HEK293 (cell line): ENCODE data around the gene ARL8B.
"Not testable (repeated sequence)": the region's sequence is repeated elsewhere in the genome, so short reads cannot be mapped to it uniquely, and the experiment has no call there.

Experiments
- CTCF ChIA-PET: fragments of 350-600 bp; formaldehyde crosslinking; extraction: SDS; loops from one replicate; lab custom pipeline; 2021; ENCODE audit warnings: antibody characterized with exemption; lab: Yijun Ruan, JAX
- POLR2A ChIA-PET: fragments of 300-600 bp; formaldehyde crosslinking; extraction: SDS; loops from one replicate; lab custom pipeline; 2020; ENCODE audit warnings: antibody characterized with exemption, inconsistent platforms; lab: Yijun Ruan, JAX
- H3K27ac ChIP-seq: fragments of 200-500 bp; sonication (Bioruptor generic); 2 replicates; pipeline ENCODE4 v1.5.1; 2014; ENCODE audit warnings: low read depth, low read length, control low read depth, inconsistent platforms; ENCODE audit errors: extremely low read depth
- H3K36me3 ChIP-seq, 2 experiments: fragments of 200-500 bp in 1 of 2; sonication (Bioruptor generic) in 1 of 2; 1 replicate in 1 of 2; 2 replicates in 1 of 2; pipeline ENCODE4 v1.5.1; 2014 to 2017; ENCODE audit warnings: inconsistent platforms in 2 of 2, low read length in 2 of 2; ENCODE audit not compliant: control insufficient read depth in 2 of 2, insufficient read depth in 1 of 2
- H3K4me1 ChIP-seq: fragments of 200-500 bp; sonication (Bioruptor generic); 2 replicates; pipeline ENCODE4 v1.5.1; 2014; ENCODE audit warnings: mild to moderate bottlenecking, low read length, inconsistent platforms; ENCODE audit not compliant: control insufficient read depth, insufficient read depth
- H3K4me3 ChIP-seq: 2 replicates; pipeline ENCODE4 v1.5.1; 2011; ENCODE audit warnings: low read depth, mild to moderate bottlenecking, control low read depth, low read length, moderate library complexity
- H3K9me3 ChIP-seq: fragments of 200-500 bp; sonication (Bioruptor generic); 2 replicates; pipeline ENCODE4 v1.5.1; 2014; ENCODE audit warnings: low read depth, low read length, inconsistent platforms; ENCODE audit not compliant: control insufficient read depth, insufficient read depth
- HOXC10 ChIP-seq: sonication (generic); formaldehyde crosslinking; IDR thresholded peaks from 2 replicates; pipeline ENCODE4 v1.8.1; 2023; ENCODE audit warnings: mild to moderate bottlenecking, missing genetic modification reagents
- KLF8 ChIP-seq: fragments of 450-650 bp; formaldehyde crosslinking; IDR thresholded peaks from 2 replicates; pipeline ENCODE4 v1.5.1; 2016; ENCODE audit warnings: missing biosample characterization, missing genetic modification characterization
- KLF9 ChIP-seq: fragments of 450-650 bp; formaldehyde crosslinking; IDR thresholded peaks from 2 replicates; pipeline ENCODE4 v1.5.1; 2016; ENCODE audit warnings: missing biosample characterization, missing genetic modification characterization, low read depth
- RBAK ChIP-seq: fragments of 450-650 bp; formaldehyde crosslinking; IDR thresholded peaks from 2 replicates; pipeline ENCODE4 v1.5.1; 2016; ENCODE audit warnings: missing biosample characterization, missing genetic modification characterization
- SP3 ChIP-seq: fragments of 450-650 bp; formaldehyde crosslinking; IDR thresholded peaks from 2 replicates; pipeline ENCODE4 v1.5.1; 2016; ENCODE audit warnings: missing biosample characterization, missing genetic modification characterization
- ZBTB20 ChIP-seq: fragments of 450-650 bp; formaldehyde crosslinking; IDR thresholded peaks from 2 replicates; pipeline ENCODE4 v1.5.1; 2016; ENCODE audit warnings: missing biosample characterization, missing genetic modification characterization
- ZEB2 ChIP-seq: fragments of 450-650 bp; formaldehyde crosslinking; IDR thresholded peaks from 2 replicates; pipeline ENCODE4 v1.5.1; 2016; ENCODE audit warnings: missing biosample characterization, missing genetic modification characterization
- ZFP3 ChIP-seq: fragments of 450-650 bp; formaldehyde crosslinking; IDR thresholded peaks from 2 replicates; pipeline ENCODE4 v1.5.1; 2016; ENCODE audit warnings: low read depth, missing biosample characterization, missing genetic modification characterization
- ZNF211 ChIP-seq: fragments of 450-650 bp; formaldehyde crosslinking; IDR thresholded peaks from 2 replicates; pipeline ENCODE4 v1.5.1; 2016; ENCODE audit warnings: low read depth, missing biosample characterization, missing genetic modification characterization
- ZNF274 ChIP-seq, 2 experiments: fragments of 200-500 bp in 1 of 2; fragments of 450-650 bp in 1 of 2; sonication (Bioruptor generic) in 1 of 2; formaldehyde crosslinking in 1 of 2; IDR thresholded peaks; 2 replicates each; pipeline versions ENCODE4 v1.5.1 to v1.6.1; 2014 to 2016; ENCODE audit warnings: borderline replicate concordance in 1 of 2, inconsistent platforms in 1 of 2, low read length in 1 of 2, missing biosample characterization in 1 of 2, missing genetic modification characterization in 1 of 2
- ZNF37A ChIP-seq: fragments of 450-650 bp; IDR thresholded peaks from 2 replicates; pipeline ENCODE4 v1.5.1; 2018; ENCODE audit warnings: missing biosample characterization, missing genetic modification characterization
- ZNF48 ChIP-seq: fragments of 450-650 bp; formaldehyde crosslinking; IDR thresholded peaks from 2 replicates; pipeline ENCODE4 v1.5.1; 2016; ENCODE audit warnings: missing biosample characterization, missing genetic modification characterization
- ZNF501 ChIP-seq: fragments of 450-650 bp; formaldehyde crosslinking; IDR thresholded peaks from 2 replicates; pipeline ENCODE4 v1.5.1; 2016; ENCODE audit warnings: missing biosample characterization, missing genetic modification characterization
- ZNF510 ChIP-seq: fragments of 450-650 bp; formaldehyde crosslinking; IDR thresholded peaks from 2 replicates; pipeline ENCODE4 v1.5.1; 2018; ENCODE audit warnings: mild to moderate bottlenecking, missing genetic modification characterization, missing biosample characterization; ENCODE audit not compliant: insufficient replicate concordance
- TF ChIP-seq, protein P1 (sequence below): fragments of 450-650 bp; formaldehyde crosslinking; IDR thresholded peaks from 2 replicates; pipeline ENCODE4 v1.5.1; 2016; ENCODE audit warnings: missing biosample characterization, missing genetic modification characterization
- TF ChIP-seq, protein P2 (sequence below): fragments of 450-650 bp; formaldehyde crosslinking; IDR thresholded peaks from 2 replicates; pipeline ENCODE4 v1.5.1; 2017; ENCODE audit warnings: missing biosample characterization, missing genetic modification characterization
- TF ChIP-seq, protein P3 (sequence below): fragments of 450-650 bp; formaldehyde crosslinking; IDR thresholded peaks from 2 replicates; pipeline ENCODE4 v1.5.1; 2017; ENCODE audit warnings: missing biosample characterization, missing genetic modification characterization

Gene ARL8B

DNA sequence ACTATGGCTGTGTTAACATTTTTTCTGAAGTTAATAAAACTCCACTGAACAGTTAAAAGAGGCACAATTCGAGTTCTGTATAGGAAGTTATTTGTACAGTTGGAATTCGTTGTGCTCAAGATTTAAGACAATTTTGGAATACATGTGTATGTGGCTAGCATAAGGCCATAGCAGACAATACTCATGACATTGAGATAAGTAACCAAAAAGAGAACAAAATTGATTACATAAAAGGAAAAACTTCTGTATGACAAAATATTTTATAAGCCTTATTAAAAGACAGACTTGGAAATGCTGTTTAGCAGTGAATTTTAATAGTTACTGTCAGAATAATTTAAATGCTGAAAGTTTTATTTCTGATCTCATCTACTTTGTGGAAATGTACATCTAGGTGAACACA lies 47.7 kb downstream of the ARL8B start:
- Histone ChIP-seq H3K36me3 (peaks cover 11 to 38% of the 10 kb centered on the region in 2 experiments), H3K9me3 (no peaks in the 10 kb centered on the region), H3K4me1 (peaks cover 11% of the 10 kb centered on the region; the same call in 1 of the 2 replicates), H3K4me3 (no peak overlapping the region), H3K27ac (no peak overlapping the region)
- ChIA-PET CTCF (no interaction called here), POLR2A (no interaction called here)
- no peak for TF ChIP-seq ZFP3 (tag by site-specific recombination)
- no peak for TF ChIP-seq ZBTB20
- no peak for TF ChIP-seq SP3 (tag by site-specific recombination)
- no peak for TF ChIP-seq ZNF48 (tag by site-specific recombination)
- TF ChIP-seq, protein P1, sequence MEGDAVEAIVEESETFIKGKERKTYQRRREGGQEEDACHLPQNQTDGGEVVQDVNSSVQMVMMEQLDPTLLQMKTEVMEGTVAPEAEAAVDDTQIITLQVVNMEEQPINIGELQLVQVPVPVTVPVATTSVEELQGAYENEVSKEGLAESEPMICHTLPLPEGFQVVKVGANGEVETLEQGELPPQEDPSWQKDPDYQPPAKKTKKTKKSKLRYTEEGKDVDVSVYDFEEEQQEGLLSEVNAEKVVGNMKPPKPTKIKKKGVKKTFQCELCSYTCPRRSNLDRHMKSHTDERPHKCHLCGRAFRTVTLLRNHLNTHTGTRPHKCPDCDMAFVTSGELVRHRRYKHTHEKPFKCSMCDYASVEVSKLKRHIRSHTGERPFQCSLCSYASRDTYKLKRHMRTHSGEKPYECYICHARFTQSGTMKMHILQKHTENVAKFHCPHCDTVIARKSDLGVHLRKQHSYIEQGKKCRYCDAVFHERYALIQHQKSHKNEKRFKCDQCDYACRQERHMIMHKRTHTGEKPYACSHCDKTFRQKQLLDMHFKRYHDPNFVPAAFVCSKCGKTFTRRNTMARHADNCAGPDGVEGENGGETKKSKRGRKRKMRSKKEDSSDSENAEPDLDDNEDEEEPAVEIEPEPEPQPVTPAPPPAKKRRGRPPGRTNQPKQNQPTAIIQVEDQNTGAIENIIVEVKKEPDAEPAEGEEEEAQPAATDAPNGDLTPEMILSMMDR = no peak
- TF ChIP-seq HOXC10 (CRISPR knock-in tag) = no peak

DNA sequence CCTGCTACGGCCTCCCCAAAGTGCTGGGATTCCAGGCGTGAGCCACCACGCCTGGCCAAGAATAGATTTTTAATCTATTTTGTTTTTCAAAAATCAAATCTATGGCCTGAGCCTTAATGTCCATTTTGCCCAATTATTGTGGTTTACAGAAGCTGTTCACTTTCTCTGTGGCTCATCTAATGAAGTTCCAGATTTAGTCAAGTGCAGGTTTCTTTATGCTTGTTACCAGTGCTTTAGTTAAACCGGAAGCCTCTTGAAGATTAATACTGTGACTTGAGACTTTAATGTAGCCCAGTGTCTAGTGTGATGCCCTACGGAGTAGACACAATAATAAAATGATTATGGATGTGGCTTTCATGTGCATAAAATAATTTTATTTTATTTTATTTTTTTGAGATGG lies 48.9 kb downstream of the ARL8B start:
- TF ChIP-seq ZNF274 (IDR thresholded peaks at IDR 0.05; ENCODE audit: low read length) (no peak), ZNF274 (tag by site-specific recombination; IDR thresholded peaks at IDR 0.05; ENCODE audit: borderline replicate concordance) (no peak), RBAK (tag by site-specific recombination) (no peak), ZNF211 (tag by site-specific recombination) (no peak), ZNF510 (tag by site-specific recombination) (no peak), ZNF37A (no peak), ZNF501 (tag by site-specific recombination) (no peak), ZEB2 (tag by site-specific recombination) (no peak), KLF8 (no peak)
- TF ChIP-seq, protein P2, sequence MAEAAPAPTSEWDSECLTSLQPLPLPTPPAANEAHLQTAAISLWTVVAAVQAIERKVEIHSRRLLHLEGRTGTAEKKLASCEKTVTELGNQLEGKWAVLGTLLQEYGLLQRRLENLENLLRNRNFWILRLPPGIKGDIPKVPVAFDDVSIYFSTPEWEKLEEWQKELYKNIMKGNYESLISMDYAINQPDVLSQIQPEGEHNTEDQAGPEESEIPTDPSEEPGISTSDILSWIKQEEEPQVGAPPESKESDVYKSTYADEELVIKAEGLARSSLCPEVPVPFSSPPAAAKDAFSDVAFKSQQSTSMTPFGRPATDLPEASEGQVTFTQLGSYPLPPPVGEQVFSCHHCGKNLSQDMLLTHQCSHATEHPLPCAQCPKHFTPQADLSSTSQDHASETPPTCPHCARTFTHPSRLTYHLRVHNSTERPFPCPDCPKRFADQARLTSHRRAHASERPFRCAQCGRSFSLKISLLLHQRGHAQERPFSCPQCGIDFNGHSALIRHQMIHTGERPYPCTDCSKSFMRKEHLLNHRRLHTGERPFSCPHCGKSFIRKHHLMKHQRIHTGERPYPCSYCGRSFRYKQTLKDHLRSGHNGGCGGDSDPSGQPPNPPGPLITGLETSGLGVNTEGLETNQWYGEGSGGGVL = no peak
- TF ChIP-seq, protein P3, sequence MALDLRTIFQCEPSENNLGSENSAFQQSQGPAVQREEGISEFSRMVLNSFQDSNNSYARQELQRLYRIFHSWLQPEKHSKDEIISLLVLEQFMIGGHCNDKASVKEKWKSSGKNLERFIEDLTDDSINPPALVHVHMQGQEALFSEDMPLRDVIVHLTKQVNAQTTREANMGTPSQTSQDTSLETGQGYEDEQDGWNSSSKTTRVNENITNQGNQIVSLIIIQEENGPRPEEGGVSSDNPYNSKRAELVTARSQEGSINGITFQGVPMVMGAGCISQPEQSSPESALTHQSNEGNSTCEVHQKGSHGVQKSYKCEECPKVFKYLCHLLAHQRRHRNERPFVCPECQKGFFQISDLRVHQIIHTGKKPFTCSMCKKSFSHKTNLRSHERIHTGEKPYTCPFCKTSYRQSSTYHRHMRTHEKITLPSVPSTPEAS (tag by site-specific recombination) = no peak
- Histone ChIP-seq H3K4me3 (no peak overlapping the region), H3K36me3 (peaks cover 19 to 48% of the 10 kb centered on the region in 2 experiments), H3K27ac (no peak overlapping the region), H3K9me3 (no peaks in the 10 kb centered on the region), H3K4me1 (peaks cover 11% of the 10 kb centered on the region; the same call in 1 of the 2 replicates)
- ChIA-PET CTCF (no interaction called here), POLR2A (no interaction called here)

DNA sequence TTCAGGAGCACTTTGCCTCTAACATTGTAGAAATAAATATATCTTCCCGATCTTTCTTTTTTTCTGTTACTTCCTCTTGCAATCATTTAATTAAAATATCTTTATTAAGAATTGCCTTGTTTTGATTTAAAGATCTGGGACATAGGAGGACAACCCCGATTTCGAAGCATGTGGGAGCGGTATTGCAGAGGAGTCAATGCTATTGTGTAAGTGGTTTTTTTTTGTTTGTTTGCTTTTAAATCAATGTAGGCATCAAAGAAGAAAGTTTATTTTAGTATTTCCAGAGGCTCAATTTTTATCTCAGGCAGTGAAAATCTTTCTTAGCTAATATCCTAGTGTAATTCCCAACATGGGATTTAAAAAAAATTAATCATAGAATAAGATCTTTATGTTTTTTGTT lies 49.9 kb downstream of the ARL8B start:
- TF ChIP-seq KLF9 = no peak
- no peak for TF ChIP-seq ZNF37A
- POLR2A ChIA-PET = no interaction called here
- Histone ChIP-seq H3K36me3 (peaks cover 19 to 57% of the 10 kb centered on the region in 2 experiments), H3K9me3 (no peaks in the 10 kb centered on the region), H3K27ac (no peak overlapping the region), H3K4me3 (no peak overlapping the region), H3K4me1 (peaks cover 11% of the 10 kb centered on the region; the same call in 1 of the 2 replicates)
- CTCF ChIA-PET = no interaction called here

DNA sequence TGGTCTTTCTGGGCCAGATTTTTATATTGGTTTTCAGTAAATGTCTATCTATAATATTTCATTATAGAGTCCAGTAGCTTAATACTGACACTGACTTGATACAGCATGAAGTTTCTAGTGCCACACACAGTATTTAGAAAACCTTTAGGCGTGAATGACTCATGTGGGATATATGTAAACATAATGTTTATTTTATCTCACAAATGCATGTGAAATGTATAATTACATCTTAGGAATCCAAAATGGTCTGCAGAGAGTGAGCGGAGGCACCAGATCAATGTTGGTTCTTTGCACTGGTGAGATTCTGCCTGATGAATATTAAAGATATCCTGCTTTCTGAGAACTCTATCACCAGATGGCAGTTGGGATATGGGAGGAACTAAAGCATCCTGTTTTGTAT lies 56.9 kb downstream of the ARL8B start:
- H3K4me3 ChIP-seq, POLR2A ChIA-PET, H3K9me3 ChIP-seq, H3K27ac ChIP-seq, H3K4me1 ChIP-seq: not testable (repeated sequence)
- peaks cover 13 to 82% of the 10 kb centered on the region in 2 experiments for H3K36me3 ChIP-seq
- CTCF ChIA-PET = interaction anchor here (0.6 kb wide), 2 partner anchors 29 to 791 kb away, joined by 3 to 4 read pairs; no protein-coding TSS in a partner anchor
